ENCODE measurements around the gene TTLL1. TPM values are rescaled to one million over a fixed set of nuclear protein-coding genes. Genes with fewer than 3 reads are reported as not detected.

The TTLL1 gene
- total RNA-seq, 1 experiment from 2014 or later = 5.5 TPM

DNA sequence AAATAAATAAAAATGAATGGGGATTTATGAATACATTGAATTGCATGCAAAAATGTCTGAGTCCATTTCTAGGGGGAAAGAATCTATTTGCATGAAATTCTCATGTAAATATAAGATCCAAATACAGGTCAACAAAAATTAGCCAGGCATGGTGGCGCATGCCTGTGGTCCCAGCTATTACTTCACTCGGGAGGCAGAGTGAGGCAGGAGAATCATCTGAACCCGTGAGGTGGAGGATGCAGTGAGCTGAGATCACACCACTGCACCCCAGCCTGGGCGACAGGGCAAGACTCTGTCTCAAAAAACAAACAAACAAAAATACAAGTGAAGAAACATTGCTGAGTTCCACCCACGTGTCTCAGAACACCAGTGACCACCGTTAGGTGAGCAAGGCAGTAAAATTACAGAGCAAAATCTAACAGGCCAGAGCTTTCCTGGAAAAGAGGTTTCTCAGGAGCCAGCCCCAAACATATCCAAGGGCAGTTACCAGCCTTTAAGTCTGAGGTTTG lies 91.6 kb downstream of the TTLL1 start:
- no peaks in the 10 kb centered on the region for H3K27me3 Mint-ChIP-seq (ENCODE audit: low read depth)
- CTCF ChIA-PET = no interaction called here
- TF ChIP-seq AR (CRISPR knock-in tag; IDR thresholded peaks at IDR 0.05) (no peak), TEAD4 (CRISPR knock-in tag; IDR thresholded peaks at IDR 0.05) (no peak), MYBL2 (CRISPR knock-in tag; IDR thresholded peaks at IDR 0.05) (no peak), FOXJ3 (CRISPR knock-in tag; IDR thresholded peaks at IDR 0.05; ENCODE audit: borderline replicate concordance) (no peak), TCF7 (CRISPR knock-in tag; IDR thresholded peaks at IDR 0.05; ENCODE audit: low read depth) (no peak), ZNF281 (CRISPR knock-in tag; IDR thresholded peaks at IDR 0.05) (no peak), CREM (CRISPR knock-in tag; IDR thresholded peaks at IDR 0.05) (no peak)
- TF ChIP-seq, protein P1, sequence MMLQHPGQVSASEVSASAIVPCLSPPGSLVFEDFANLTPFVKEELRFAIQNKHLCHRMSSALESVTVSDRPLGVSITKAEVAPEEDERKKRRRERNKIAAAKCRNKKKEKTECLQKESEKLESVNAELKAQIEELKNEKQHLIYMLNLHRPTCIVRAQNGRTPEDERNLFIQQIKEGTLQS (CRISPR knock-in tag; conservative IDR thresholded peaks at IDR 0.05) = no peak
- TF ChIP-seq, protein P2, sequence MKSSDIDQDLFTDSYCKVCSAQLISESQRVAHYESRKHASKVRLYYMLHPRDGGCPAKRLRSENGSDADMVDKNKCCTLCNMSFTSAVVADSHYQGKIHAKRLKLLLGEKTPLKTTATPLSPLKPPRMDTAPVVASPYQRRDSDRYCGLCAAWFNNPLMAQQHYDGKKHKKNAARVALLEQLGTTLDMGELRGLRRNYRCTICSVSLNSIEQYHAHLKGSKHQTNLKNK (CRISPR knock-in tag; IDR thresholded peaks at IDR 0.05) = no peak
- TF ChIP-seq, protein P3, sequence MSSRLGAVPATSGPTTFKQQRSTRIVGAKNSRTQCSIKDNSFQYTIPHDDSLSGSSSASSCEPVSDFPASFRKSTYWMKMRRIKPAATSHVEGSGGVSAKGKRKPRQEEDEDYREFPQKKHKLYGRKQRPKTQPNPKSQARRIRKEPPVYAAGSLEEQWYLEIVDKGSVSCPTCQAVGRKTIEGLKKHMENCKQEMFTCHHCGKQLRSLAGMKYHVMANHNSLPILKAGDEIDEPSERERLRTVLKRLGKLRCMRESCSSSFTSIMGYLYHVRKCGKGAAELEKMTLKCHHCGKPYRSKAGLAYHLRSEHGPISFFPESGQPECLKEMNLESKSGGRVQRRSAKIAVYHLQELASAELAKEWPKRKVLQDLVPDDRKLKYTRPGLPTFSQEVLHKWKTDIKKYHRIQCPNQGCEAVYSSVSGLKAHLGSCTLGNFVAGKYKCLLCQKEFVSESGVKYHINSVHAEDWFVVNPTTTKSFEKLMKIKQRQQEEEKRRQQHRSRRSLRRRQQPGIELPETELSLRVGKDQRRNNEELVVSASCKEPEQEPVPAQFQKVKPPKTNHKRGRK (CRISPR knock-in tag; IDR thresholded peaks at IDR 0.05; ENCODE audit: borderline replicate concordance) = no peak
- TF ChIP-seq, protein P4, sequence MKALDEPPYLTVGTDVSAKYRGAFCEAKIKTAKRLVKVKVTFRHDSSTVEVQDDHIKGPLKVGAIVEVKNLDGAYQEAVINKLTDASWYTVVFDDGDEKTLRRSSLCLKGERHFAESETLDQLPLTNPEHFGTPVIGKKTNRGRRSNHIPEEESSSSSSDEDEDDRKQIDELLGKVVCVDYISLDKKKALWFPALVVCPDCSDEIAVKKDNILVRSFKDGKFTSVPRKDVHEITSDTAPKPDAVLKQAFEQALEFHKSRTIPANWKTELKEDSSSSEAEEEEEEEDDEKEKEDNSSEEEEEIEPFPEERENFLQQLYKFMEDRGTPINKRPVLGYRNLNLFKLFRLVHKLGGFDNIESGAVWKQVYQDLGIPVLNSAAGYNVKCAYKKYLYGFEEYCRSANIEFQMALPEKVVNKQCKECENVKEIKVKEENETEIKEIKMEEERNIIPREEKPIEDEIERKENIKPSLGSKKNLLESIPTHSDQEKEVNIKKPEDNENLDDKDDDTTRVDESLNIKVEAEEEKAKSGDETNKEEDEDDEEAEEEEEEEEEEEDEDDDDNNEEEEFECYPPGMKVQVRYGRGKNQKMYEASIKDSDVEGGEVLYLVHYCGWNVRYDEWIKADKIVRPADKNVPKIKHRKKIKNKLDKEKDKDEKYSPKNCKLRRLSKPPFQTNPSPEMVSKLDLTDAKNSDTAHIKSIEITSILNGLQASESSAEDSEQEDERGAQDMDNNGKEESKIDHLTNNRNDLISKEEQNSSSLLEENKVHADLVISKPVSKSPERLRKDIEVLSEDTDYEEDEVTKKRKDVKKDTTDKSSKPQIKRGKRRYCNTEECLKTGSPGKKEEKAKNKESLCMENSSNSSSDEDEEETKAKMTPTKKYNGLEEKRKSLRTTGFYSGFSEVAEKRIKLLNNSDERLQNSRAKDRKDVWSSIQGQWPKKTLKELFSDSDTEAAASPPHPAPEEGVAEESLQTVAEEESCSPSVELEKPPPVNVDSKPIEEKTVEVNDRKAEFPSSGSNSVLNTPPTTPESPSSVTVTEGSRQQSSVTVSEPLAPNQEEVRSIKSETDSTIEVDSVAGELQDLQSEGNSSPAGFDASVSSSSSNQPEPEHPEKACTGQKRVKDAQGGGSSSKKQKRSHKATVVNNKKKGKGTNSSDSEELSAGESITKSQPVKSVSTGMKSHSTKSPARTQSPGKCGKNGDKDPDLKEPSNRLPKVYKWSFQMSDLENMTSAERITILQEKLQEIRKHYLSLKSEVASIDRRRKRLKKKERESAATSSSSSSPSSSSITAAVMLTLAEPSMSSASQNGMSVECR (CRISPR knock-in tag; IDR thresholded peaks at IDR 0.05; ENCODE audit: borderline replicate concordance) = no peak
- H3K4me1 Mint-ChIP-seq = peaks cover 58% of the 10 kb centered on the region
- H3K27ac Mint-ChIP-seq = peak overlapping the region; percentile 77
- no peak overlapping the region for H3K4me3 Mint-ChIP-seq
- H3K36me3 Mint-ChIP-seq = peaks cover 16% of the 10 kb centered on the region
- POLR2A ChIA-PET = no interaction called here
- H3K9me3 Mint-ChIP-seq = peaks cover 13% of the 10 kb centered on the region
- no peak for ATAC-seq
- no peak for DNase-seq (ENCODE audit: low spot score)
